Measurements from ENCODE around the gene CFAP46. TPM values are rescaled to one million over a fixed set of nuclear protein-coding genes. Genes with fewer than 3 reads are reported as not detected.

CFAP46 gene
- total RNA-seq, 1 experiment from 2014 or later = 1.6 TPM

DNA sequence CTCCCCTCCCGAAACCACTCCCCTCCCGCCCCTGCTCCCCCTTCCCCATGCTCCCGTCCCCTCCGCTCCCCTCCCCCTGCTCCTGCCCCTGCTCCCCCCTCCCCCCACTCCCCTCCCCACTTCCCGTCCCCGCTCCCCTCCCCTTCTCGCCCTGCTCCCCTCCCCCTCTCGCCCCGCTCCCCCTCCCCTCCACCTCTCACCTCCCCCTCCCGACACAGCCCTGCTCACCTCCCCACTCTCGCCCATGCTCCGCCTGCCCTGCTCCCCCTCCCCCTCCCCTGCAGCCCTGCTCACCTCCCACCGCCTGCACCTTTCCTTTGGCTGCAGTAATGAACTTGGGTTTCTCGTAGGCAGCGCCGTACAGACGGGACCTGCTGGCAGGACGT lies 106.5 kb downstream of the CFAP46 start:
- no peak; the same call in 1 of the 2 replicates for ATAC-seq
- ChIA-PET CTCF (no interaction called here), POLR2A (no interaction called here)
- in situ Hi-C loops (cut with HindIII; ENCODE audit: low pct_unique_long_range_greater_than_20kb, low sequenced_read_pairs) = no loop called here
- no peak for DNase-seq (ENCODE audit: low read depth, low spot score)
- intact Hi-C loops (cut with micrococcal nuclease; ENCODE audit: unreplicated experiment) = loop anchor here (2.0 kb wide), 1 partner anchor 51 kb away; no protein-coding TSS in a partner anchor
- Histone ChIP-seq H3K4me3 (ENCODE audit: low read depth in 2 of 2, low read length in 2 of 2) (peak overlapping the region in 1 of 2 experiments; percentile 29; a peak in 2 of 4 replicates), H3K4me1 (ENCODE audit: control insufficient read depth, insufficient read depth, low read length) (peaks cover 5% of the 10 kb centered on the region), H3K27ac (ENCODE audit: low read length) (no peak overlapping the region), H3K9me3 (ENCODE audit: control insufficient read depth, insufficient read depth, low read depth, low read length) (no peaks in the 10 kb centered on the region), H3K27me3 (ENCODE audit: control insufficient read depth, insufficient read depth, low read length) (peaks cover 26% of the 10 kb centered on the region), H3K36me3 (ENCODE audit: control insufficient read depth, insufficient read depth, low read length) (no peaks in the 10 kb centered on the region)
- TF ChIP-seq CTCF (IDR thresholded peaks at IDR 0.05) (no peak), SIN3A (IDR thresholded peaks at IDR 0.05; ENCODE audit: borderline replicate concordance, insufficient read depth, low read depth, low read length) (no peak), POLR2AphosphoS5 (IDR thresholded peaks at IDR 0.05; ENCODE audit: low read depth, low read length) (no peak), TCF7L2 (IDR thresholded peaks at IDR 0.05; ENCODE audit: low read depth, low read length) (no peak), REST (IDR thresholded peaks at IDR 0.05; ENCODE audit: insufficient read depth in 1 of 2, low read depth in 2 of 2, low read length in 1 of 2) (no peak)
- no TSS peak for BruUV-seq (replicated peaks)

DNA sequence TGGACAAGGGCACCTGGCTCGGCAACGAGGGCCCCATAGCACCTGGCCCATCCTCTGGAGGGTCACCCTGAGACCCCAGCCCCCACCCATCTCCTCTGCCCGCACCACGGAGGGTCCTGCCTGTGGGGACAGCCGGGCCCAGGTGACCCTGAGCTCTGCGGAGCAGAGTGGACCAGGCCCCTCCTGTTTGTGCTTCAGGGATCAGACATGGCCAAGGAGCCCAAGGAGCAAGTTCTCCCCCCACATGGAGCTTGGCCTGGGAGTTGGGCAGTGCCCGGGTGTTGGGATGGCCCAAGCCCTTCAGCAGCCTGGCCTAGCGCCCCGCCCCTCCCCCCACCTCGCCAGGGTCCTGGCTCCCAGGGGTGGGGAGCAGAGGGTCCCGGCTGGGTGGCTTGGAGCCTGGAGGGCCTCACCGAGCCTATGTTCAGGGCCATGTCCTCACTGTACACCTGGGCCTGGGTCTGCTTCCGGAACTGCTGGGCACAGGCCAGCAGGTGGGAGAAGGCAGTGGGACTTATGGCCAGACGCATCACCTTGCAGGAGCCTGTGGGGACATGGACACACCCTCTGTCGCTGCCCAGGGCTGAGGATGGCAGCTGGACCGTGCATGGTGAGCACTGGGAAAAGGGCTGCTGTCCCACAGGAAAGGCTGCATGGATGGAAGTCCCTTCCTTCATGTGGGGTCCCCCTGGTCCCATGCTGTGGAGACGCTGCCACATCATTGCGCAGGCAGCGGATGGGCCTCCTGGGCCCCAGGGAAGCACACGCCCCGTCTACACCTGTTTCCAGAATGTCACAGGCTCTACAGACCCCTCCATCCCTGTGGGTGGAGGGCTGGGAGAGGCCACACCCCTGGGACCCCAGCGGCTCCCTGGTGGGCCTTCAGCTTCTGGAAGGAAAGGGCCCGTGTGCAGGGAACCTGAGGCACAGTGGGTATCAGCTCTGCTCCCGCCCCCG lies 107.2 kb downstream of the CFAP46 start:
- intact Hi-C loops (cut with micrococcal nuclease; ENCODE audit: unreplicated experiment) = no loop called here
- peak; percentile 27; the same call in 1 of the 2 replicates for ATAC-seq
- Histone ChIP-seq H3K27me3 (ENCODE audit: control insufficient read depth, insufficient read depth, low read length) (peaks cover 27% of the 10 kb centered on the region), H3K4me1 (ENCODE audit: control insufficient read depth, insufficient read depth, low read length) (peaks cover 5% of the 10 kb centered on the region), H3K36me3 (ENCODE audit: control insufficient read depth, insufficient read depth, low read length) (no peaks in the 10 kb centered on the region), H3K4me3 (ENCODE audit: low read depth in 2 of 2, low read length in 2 of 2) (no peak overlapping the region), H3K9me3 (ENCODE audit: control insufficient read depth, insufficient read depth, low read depth, low read length) (no peaks in the 10 kb centered on the region), H3K27ac (ENCODE audit: low read length) (no peak overlapping the region)
- BruUV-seq (replicated peaks) = no TSS peak
- in situ Hi-C loops (cut with HindIII; ENCODE audit: low pct_unique_long_range_greater_than_20kb, low sequenced_read_pairs) = no loop called here
- DNase-seq (ENCODE audit: low read depth, low spot score) = no peak
- TF ChIP-seq REST (IDR thresholded peaks at IDR 0.05; ENCODE audit: insufficient read depth in 1 of 2, low read depth in 2 of 2, low read length in 1 of 2) (no peak), SIN3A (IDR thresholded peaks at IDR 0.05; ENCODE audit: borderline replicate concordance, insufficient read depth, low read depth, low read length) (no peak)
- ChIA-PET CTCF (no interaction called here), POLR2A (interaction anchor here (0.6 kb wide), 1 partner anchor 240 kb away, joined by 3 read pairs; no protein-coding TSS in a partner anchor)

Measured in Panc1 (cell line).